ENCODE data around the gene UBASH3B.
"Not testable (repeated sequence)": the region's sequence is repeated elsewhere in the genome, so short reads cannot be mapped to it uniquely, and the experiment has no call there.

Gene UBASH3B

DNA sequence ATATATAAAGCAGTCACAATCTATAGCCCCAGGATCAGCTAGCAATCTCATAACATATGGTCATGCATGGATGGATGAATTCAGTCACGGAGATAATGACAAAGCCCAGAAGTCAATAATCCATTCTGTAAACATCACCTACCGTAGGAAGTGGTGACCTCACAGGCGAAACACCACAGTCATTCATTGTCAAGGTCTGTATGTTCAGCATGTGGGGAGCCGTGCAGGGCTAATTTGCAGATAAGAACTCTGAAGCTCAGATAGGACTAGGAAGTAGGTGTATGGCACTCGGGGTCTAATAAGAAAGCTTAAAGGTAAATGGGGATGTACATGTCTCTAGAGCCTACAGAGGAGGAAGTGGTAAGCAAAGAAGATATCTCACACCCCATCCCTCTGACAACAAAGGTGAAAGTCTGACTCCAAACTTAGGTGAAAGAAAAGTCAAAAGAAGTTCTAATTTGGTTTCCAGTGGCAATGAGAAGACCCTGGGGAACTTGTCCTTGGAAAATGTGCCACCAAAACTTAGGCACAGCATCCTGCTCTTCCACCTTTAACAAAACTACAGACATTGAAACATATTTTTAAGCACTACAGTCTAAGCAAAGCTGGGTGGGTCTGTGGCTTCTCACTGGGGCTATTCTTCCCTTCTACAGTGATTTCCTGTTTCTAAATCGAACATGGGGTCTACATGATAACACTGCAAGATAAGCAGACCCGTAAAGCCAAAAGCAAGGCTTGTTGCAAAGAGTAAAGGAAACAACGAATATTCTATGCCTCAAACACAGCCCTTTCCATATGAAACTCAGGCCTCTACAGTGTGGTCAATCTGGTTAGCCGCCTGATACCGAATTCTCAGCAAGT lies 188.0 kb downstream of the UBASH3B start:
- no peaks in the 10 kb centered on the region for H3K36me3 Mint-ChIP-seq
- H3K27me3 Mint-ChIP-seq, result no peaks in the 10 kb centered on the region
- H3K9me3 Mint-ChIP-seq, result no peaks in the 10 kb centered on the region
- peak; percentile 95 for ATAC-seq
- peak overlapping the region; percentile 69 for H3K27ac Mint-ChIP-seq
- peak overlapping the region; percentile 21 for H3K4me3 Mint-ChIP-seq
- H3K4me1 Mint-ChIP-seq, result peaks cover 36% of the 10 kb centered on the region

- peaks cover 58% of the 10 kb centered on the region for H3K4me1 Mint-ChIP-seq
- H3K9me3 Mint-ChIP-seq, result no peaks in the 10 kb centered on the region
- no peak overlapping the region for H3K4me3 Mint-ChIP-seq
- H3K36me3 Mint-ChIP-seq, result no peaks in the 10 kb centered on the region
- ATAC-seq, result no peak
- H3K27me3 Mint-ChIP-seq, result no peaks in the 10 kb centered on the region
- H3K27ac Mint-ChIP-seq, result no peak overlapping the region
Observed at GRCh38 chr11:122847466-122847865, 191.9 kb downstream of the UBASH3B start.

- Mint-ChIP-seq H3K27ac (no peak overlapping the region), H3K27me3 (no peaks in the 10 kb centered on the region), H3K4me3 (no peak overlapping the region), H3K4me1 (peaks cover 57% of the 10 kb centered on the region), H3K36me3 (no peaks in the 10 kb centered on the region), H3K9me3 (no peaks in the 10 kb centered on the region)
- no peak for ATAC-seq
Observed at GRCh38 chr11:122848186-122848585, 192.7 kb downstream of the UBASH3B start.

GRCh38 chr11:122850076-122850631 lies 194.6 kb downstream of the UBASH3B start:
- H3K36me3 Mint-ChIP-seq, result no peaks in the 10 kb centered on the region
- no peaks in the 10 kb centered on the region for H3K9me3 Mint-ChIP-seq
- ATAC-seq, result peak; percentile 37
- peak overlapping the region; percentile 68 for H3K27ac Mint-ChIP-seq
- no peaks in the 10 kb centered on the region for H3K27me3 Mint-ChIP-seq
- no peak overlapping the region for H3K4me3 Mint-ChIP-seq
- peaks cover 42% of the 10 kb centered on the region for H3K4me1 Mint-ChIP-seq

DNA sequence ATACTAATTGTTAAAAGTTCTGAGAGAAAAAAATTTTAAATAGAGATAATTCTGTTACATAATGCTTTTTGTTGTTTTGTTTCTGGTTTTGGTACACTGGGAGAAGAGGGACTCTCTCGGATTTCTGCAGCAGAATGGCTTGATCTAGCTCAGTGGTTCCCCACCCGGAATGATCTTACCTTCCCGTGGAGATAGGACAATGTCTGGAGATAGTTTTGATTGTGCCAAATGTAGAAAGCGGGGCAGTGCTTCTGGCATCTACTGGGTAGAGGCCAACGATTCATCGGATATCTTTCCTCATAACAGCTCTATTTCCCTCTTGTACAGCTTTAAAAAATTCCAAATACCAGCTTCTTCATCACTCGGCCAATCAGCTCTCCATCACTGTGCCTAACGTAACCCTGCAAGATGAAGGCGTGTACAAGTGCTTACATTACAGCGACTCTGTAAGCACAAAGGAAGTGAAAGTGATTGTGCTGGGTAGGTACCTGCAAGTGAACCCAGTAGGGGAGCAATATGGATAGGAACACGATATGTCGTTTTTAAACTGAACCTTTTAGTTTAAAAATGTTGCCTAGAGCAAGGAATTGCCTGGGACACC lies 195.9 kb downstream of the UBASH3B start:
- H3K4me1 Mint-ChIP-seq, result peaks cover 45% of the 10 kb centered on the region
- H3K27ac Mint-ChIP-seq, result peak overlapping the region; percentile 70
- peak overlapping the region; percentile 71 for H3K4me3 Mint-ChIP-seq
- H3K9me3 Mint-ChIP-seq, result no peaks in the 10 kb centered on the region
- peak; percentile 89 for ATAC-seq
- no peaks in the 10 kb centered on the region for H3K36me3 Mint-ChIP-seq
- H3K27me3 Mint-ChIP-seq, result no peaks in the 10 kb centered on the region

DNA sequence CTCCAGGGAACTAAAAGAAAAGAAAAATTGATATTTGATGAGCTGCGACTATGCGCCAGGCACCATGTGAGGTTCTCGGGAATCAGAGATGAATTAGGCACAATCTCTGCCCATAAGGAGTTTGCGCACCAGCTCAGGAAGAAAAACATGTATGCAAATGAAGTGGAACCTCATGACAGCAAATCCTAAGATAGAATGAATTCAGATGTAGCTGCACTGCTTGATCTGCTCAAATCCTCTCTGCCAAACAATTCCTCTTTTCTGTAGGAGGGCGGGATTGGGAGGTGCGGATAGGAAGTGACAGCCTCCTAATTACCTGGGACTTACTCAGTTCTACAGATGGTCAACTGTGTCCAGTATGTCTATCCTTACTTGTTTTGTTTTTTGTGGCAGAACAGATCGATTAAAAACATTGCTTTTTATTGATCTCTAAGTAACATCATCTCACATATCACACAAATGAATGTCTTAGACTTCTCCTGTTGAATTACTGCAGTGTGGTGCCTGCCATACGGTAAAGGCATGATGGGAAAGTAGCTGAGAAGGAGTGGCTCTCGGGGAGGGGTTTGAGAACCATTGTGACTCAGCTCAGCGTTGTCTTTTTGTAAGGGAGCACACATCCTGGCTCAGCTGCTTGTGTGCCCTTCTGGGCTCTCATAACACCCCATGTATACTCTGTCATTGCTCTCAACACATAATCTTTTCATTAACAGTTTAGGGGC lies 196.7 kb downstream of the UBASH3B start:
- peak overlapping the region; percentile 71 for H3K4me3 Mint-ChIP-seq
- H3K27ac Mint-ChIP-seq, result peak overlapping the region; percentile 70
- no peak for ATAC-seq
- no peaks in the 10 kb centered on the region for H3K36me3 Mint-ChIP-seq
- no peaks in the 10 kb centered on the region for H3K27me3 Mint-ChIP-seq
- peaks cover 48% of the 10 kb centered on the region for H3K4me1 Mint-ChIP-seq
- no peaks in the 10 kb centered on the region for H3K9me3 Mint-ChIP-seq

DNA sequence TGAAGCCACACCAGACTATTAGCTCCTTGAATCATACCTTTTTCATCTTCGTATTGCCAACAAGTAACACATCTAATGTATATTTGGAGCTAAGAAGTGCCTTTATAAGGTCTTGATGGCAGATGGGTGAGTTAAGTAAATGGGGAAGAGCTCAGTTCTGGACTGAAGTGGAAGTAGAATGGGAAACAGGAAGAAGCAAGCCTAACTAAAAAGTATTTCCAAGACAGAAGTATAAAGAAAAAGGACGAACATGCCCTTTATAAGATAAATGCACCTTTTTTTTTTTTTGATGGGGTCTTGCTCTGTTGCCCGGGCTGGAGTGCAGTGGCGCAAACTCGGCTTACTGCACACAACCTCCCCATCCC lies 197.3 kb downstream of the UBASH3B start:
- Mint-ChIP-seq H3K27ac (peak overlapping the region; percentile 70), H3K27me3 (no peaks in the 10 kb centered on the region), H3K4me1 (peaks cover 43% of the 10 kb centered on the region), H3K4me3 (no peak overlapping the region), H3K9me3 (no peaks in the 10 kb centered on the region), H3K36me3 (no peaks in the 10 kb centered on the region)
- no peak for ATAC-seq

GRCh38 chr11:122853261-122853660 lies 197.7 kb downstream of the UBASH3B start:
- no peak overlapping the region for H3K27ac Mint-ChIP-seq
- H3K4me3 Mint-ChIP-seq, result no peak overlapping the region
- H3K27me3 Mint-ChIP-seq, result no peaks in the 10 kb centered on the region
- peaks cover 43% of the 10 kb centered on the region for H3K4me1 Mint-ChIP-seq
- no peaks in the 10 kb centered on the region for H3K9me3 Mint-ChIP-seq
- no peaks in the 10 kb centered on the region for H3K36me3 Mint-ChIP-seq
- ATAC-seq, result no peak

GRCh38 chr11:122853971-122854446 lies 198.5 kb downstream of the UBASH3B start:
- Mint-ChIP-seq H3K27ac (no peak overlapping the region), H3K9me3 (no peaks in the 10 kb centered on the region), H3K4me1 (peaks cover 43% of the 10 kb centered on the region), H3K36me3 (no peaks in the 10 kb centered on the region), H3K27me3 (no peaks in the 10 kb centered on the region), H3K4me3 (no peak overlapping the region)
- ATAC-seq, result no peak

- no peaks in the 10 kb centered on the region for H3K9me3 Mint-ChIP-seq
- no peak overlapping the region for H3K4me3 Mint-ChIP-seq
- H3K4me1 Mint-ChIP-seq, result peaks cover 11% of the 10 kb centered on the region
- no peak overlapping the region for H3K27ac Mint-ChIP-seq
- H3K36me3 Mint-ChIP-seq, result no peaks in the 10 kb centered on the region
- peaks cover 42% of the 10 kb centered on the region for H3K27me3 Mint-ChIP-seq
- ATAC-seq, result no peak
Observed at GRCh38 chr11:122861631-122862030, 206.1 kb downstream of the UBASH3B start.

- Mint-ChIP-seq H3K27me3 (peaks cover 44% of the 10 kb centered on the region), H3K9me3 (no peaks in the 10 kb centered on the region), H3K4me1 (peaks cover 7% of the 10 kb centered on the region), H3K36me3 (no peaks in the 10 kb centered on the region), H3K4me3 (no peak overlapping the region), H3K27ac (no peak overlapping the region)
- ATAC-seq, result no peak
Observed at GRCh38 chr11:122862091-122862490, 206.6 kb downstream of the UBASH3B start.

- not testable (repeated sequence) for ATAC-seq, H3K36me3 Mint-ChIP-seq, H3K4me1 Mint-ChIP-seq, H3K4me3 Mint-ChIP-seq, H3K9me3 Mint-ChIP-seq
- Mint-ChIP-seq H3K27me3 (peaks cover 51% of the 10 kb centered on the region), H3K27ac (peak overlapping the region; percentile 58)
Observed at GRCh38 chr11:122863154-122863553, 207.6 kb downstream of the UBASH3B start.

- Mint-ChIP-seq H3K4me3 (no peak overlapping the region), H3K27me3 (peaks cover 51% of the 10 kb centered on the region), H3K36me3 (no peaks in the 10 kb centered on the region), H3K9me3 (no peaks in the 10 kb centered on the region), H3K4me1 (peaks cover 7% of the 10 kb centered on the region), H3K27ac (no peak overlapping the region)
- ATAC-seq, result no peak
Observed at GRCh38 chr11:122863704-122864326, 208.3 kb downstream of the UBASH3B start.
